HEK293T (cell line): ENCODE measurements around the gene FRMD5.

ENCODE experiments used
- ARNT ChIP-seq: fragments of 450-650 bp; IDR thresholded peaks from 2 replicates; pipeline ENCODE4 v1.6.1; 2017; ENCODE audit warnings: mild to moderate bottlenecking
- FOXA1 ChIP-seq: fragments of 450-650 bp; IDR thresholded peaks from 2 replicates; pipeline ENCODE4 v1.6.1; 2016; ENCODE audit warnings: mild to moderate bottlenecking

DNA sequence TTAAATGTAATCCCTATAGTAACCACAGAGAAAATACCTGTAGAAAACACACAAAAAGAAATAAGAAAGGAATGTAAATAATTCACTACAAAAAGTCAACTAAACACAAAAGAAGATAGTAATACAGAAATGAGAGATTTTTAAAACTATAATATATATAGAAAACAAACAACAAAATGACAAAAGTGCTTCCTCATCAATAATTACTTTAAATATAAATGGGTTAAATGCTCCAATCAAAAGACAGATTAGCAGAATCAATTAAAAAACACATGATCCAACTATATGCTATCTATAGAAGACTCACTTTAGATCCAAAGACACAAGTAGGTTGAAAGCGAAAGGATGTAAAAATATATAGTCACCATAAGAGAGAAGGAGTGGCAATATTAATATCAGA, 45.8 kb downstream of the FRMD5 start:
- TF ChIP-seq ARNT (no peak), FOXA1 (no peak)
